Breast epithelium (tissue), 3 donors: ENCODE results near the gene CRYBG1.

ENCODE experiments used
- CTCF ChIP-seq, 3 donors: fragments of 450-650 bp; IDR thresholded peaks; one replicate each; pipeline ENCODE4 v1.5.1; 2016 to 2017; ENCODE audit warnings: antibody characterized with exemption in 3 of 3, mild to moderate bottlenecking in 3 of 3, moderate library complexity in 3 of 3
- POLR2A ChIP-seq: fragments of 450-650 bp; IDR thresholded peaks from one replicate; pipeline ENCODE4 v1.6.1; 2016; ENCODE audit warnings: antibody characterized with exemption, mild to moderate bottlenecking, moderate library complexity
- POLR2AphosphoS5 ChIP-seq, 3 donors: sonication (generic); formaldehyde crosslinking; IDR thresholded peaks; one replicate each; pipeline ENCODE4 v1.6.1; 2017; ENCODE audit warnings: antibody characterized with exemption in 3 of 3

GRCh38 chr6:106529438-106529837 lies 168.9 kb downstream of the CRYBG1 start:
- no peak for TF ChIP-seq POLR2A
- TF ChIP-seq CTCF (IDR thresholded peaks at IDR 0.05) = no peak
- TF ChIP-seq POLR2AphosphoS5 (IDR thresholded peaks at IDR 0.05) = no peak
